ENCODE measurements around the gene MOB3A.

DNA sequence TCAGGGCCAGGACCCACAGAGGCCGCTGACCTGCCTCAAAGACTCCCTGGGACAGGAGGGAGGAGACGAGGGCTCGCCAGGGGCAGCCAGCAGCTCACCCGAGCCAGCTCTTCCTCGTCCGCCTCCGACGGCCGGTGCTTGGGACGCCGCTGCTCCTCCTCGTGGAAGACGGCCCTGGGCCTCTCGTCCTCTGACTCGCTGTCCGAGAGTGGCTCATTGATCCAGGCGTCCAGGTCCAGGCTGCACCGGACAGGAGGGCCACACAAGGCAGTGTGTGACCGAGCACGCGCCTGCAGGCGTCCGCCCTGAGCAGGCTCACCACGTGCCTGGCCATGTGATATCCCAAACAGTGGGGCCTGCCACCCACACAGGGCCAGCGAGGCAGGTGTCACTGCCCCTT, 20.4 kb upstream of the MOB3A start:
- no peak for TF ChIP-seq EZH2 (IDR thresholded peaks at IDR 0.05; ENCODE audit: insufficient read depth, poor library complexity, severe bottlenecking)
- TF ChIP-seq EZH2phosphoT487 (IDR thresholded peaks at IDR 0.05; ENCODE audit: insufficient read depth, low read depth), result no peak
